SK-N-SH (cell line): ENCODE data around the gene EIF5AL1. TPM values are rescaled to one million over a fixed set of nuclear protein-coding genes. Genes with fewer than 3 reads are reported as not detected.

Experiments used
- CTCF ChIA-PET: fragments of 300-600, 350-600 bp; formaldehyde crosslinking; extraction: SDS; loops from one replicate; lab custom pipeline; 2021; lab: Yijun Ruan, JAX
- POLR2A ChIA-PET: fragments of 350-600 bp; sonication (Branson Sonifier 250); formaldehyde crosslinking; extraction: SDS; loops from one replicate; lab custom pipeline; 2020; ENCODE audit warnings: antibody characterized with exemption, inconsistent platforms; lab: Yijun Ruan, JAX
- DNase-seq: peaks from one replicate; pipeline ENCODE4 v3.0.0; 2012
- H2AFZ ChIP-seq: fragments of 200-600 bp; sonication (generic); 2 replicates; pipeline ENCODE4 v1.8.1; 2016; ENCODE audit warnings: antibody characterized with exemption, mild to moderate bottlenecking, low read depth
- H3F3A ChIP-seq: fragments of 200-600 bp; sonication (generic); replicated peaks from 2 replicates; pipeline ENCODE3; 2016; ENCODE audit warnings: antibody characterized with exemption, mild to moderate bottlenecking; ENCODE audit not compliant: insufficient read depth
- H3K27ac ChIP-seq, 2 experiments: fragments of 200-500 bp in 1 of 2; fragments of 200-600 bp in 1 of 2; sonication (Bioruptor generic) in 1 of 2; sonication (generic), shearing (Covaris generic) in 1 of 2; 2 replicates each; pipeline versions ENCODE4 v1.5.1 to v1.6.1; 2014 to 2016; ENCODE audit warnings: low read depth in 2 of 2, inconsistent platforms in 1 of 2, low read length in 1 of 2, mild to moderate bottlenecking in 1 of 2, mixed read lengths in 1 of 2
- H3K27me3 ChIP-seq: fragments of 200-600 bp; sonication (generic), shearing (Covaris generic); 2 replicates; pipeline ENCODE4 v1.6.1; 2016; ENCODE audit warnings: mixed run types; ENCODE audit not compliant: insufficient read depth
- H3K36me3 ChIP-seq, 2 experiments: fragments of 200-500 bp in 1 of 2; fragments of 200-600 bp in 1 of 2; sonication (Bioruptor generic) in 1 of 2; sonication (generic) in 1 of 2; replicated peaks in 1 of 2; 2 replicates each; pipeline versions ENCODE3 to v1.5.1; 2014 to 2016; ENCODE audit warnings: low read length in 1 of 2, mild to moderate bottlenecking in 1 of 2; ENCODE audit not compliant: insufficient read depth in 2 of 2, control insufficient read depth in 1 of 2
- H3K4me1 ChIP-seq, 2 experiments: fragments of 200-500 bp in 1 of 2; fragments of 200-600 bp in 1 of 2; sonication (Bioruptor generic) in 1 of 2; sonication (generic), shearing (Covaris generic) in 1 of 2; 2 replicates each; pipeline versions ENCODE4 v1.5.1 to v1.6.1; 2014 to 2016; ENCODE audit warnings: low read depth in 1 of 2, low read length in 1 of 2, mixed run types in 1 of 2; ENCODE audit not compliant: insufficient read depth in 2 of 2, control insufficient read depth in 1 of 2
- H3K4me2 ChIP-seq: fragments of 200-600 bp; sonication (generic), shearing (Covaris generic); 2 replicates; pipeline ENCODE4 v1.6.1; 2017; ENCODE audit warnings: mixed run types
- H3K4me3 ChIP-seq, 2 experiments: fragments of 200-500 bp in 1 of 2; fragments of 200-600 bp in 1 of 2; sonication (Bioruptor generic) in 1 of 2; sonication (generic), shearing (Covaris generic) in 1 of 2; 2 replicates each; pipeline versions ENCODE4 v1.5.1 to v1.8.1; 2014 to 2016; ENCODE audit warnings: low read depth in 2 of 2, inconsistent platforms in 1 of 2, low read length in 1 of 2, mild to moderate bottlenecking in 1 of 2, mixed read lengths in 1 of 2, moderate library complexity in 1 of 2
- H3K79me2 ChIP-seq: fragments of 200-600 bp; sonication (generic); 2 replicates; pipeline ENCODE4 v1.8.1; 2017; ENCODE audit warnings: mild to moderate bottlenecking; ENCODE audit not compliant: insufficient read depth
- H3K9ac ChIP-seq: fragments of 200-600 bp; sonication (generic); 2 replicates; pipeline ENCODE4 v1.6.1; 2017; ENCODE audit warnings: mixed run types
- H3K9me2 ChIP-seq: fragments of 200-600 bp; sonication (generic); 2 replicates; pipeline ENCODE4 v1.6.1; 2017; ENCODE audit warnings: mixed run types
- H3K9me3 ChIP-seq: fragments of 200-600 bp; sonication (generic); 2 replicates; pipeline ENCODE4 v1.6.1; 2017; ENCODE audit warnings: mixed run types, mild to moderate bottlenecking, moderate library complexity
- H4K20me1 ChIP-seq: fragments of 200-600 bp; sonication (generic); 2 replicates; pipeline ENCODE4 v1.6.1; 2017; ENCODE audit warnings: mild to moderate bottlenecking, mixed run types; ENCODE audit not compliant: insufficient read depth
- CHD2 ChIP-seq: fragments of 150-350 bp; IDR thresholded peaks from 2 replicates; pipeline ENCODE4 v1.6.1; 2018; ENCODE audit warnings: low read length; ENCODE audit not compliant: partially characterized antibody
- EP300 ChIP-seq, 2 experiments: IDR thresholded peaks; 2 replicates each; pipeline versions ENCODE4 v1.4.0 to v1.6.1; 2012; ENCODE audit warnings: borderline replicate concordance in 1 of 2, low read depth in 1 of 2, low read length in 1 of 2
- FOSL2 ChIP-seq: IDR thresholded peaks from 2 replicates; pipeline ENCODE4 v1.4.0; 2012; ENCODE audit warnings: low read depth, mild to moderate bottlenecking, moderate library complexity, borderline replicate concordance
- FOXJ3 ChIP-seq: sonication (generic); formaldehyde crosslinking; IDR thresholded peaks from 2 replicates; pipeline ENCODE4 v1.5.1; 2020; ENCODE audit warnings: mild to moderate bottlenecking, missing genetic modification reagents
- GABPA ChIP-seq: IDR thresholded peaks from 2 replicates; pipeline ENCODE4 v1.4.0; 2012; ENCODE audit warnings: low read depth, mild to moderate bottlenecking
- MEF2A ChIP-seq: IDR thresholded peaks from 2 replicates; pipeline ENCODE4 v1.4.0; 2012; ENCODE audit warnings: low read depth, borderline replicate concordance
- MXI1 ChIP-seq: IDR thresholded peaks from 2 replicates; pipeline ENCODE4 v1.6.1; 2012; ENCODE audit warnings: mild to moderate bottlenecking, low read depth, low read length, improper control_type of control experiment
- NRF1 ChIP-seq: IDR thresholded peaks from 2 replicates; pipeline ENCODE4 v1.6.1; 2012; ENCODE audit warnings: low read depth, mild to moderate bottlenecking, low read length
- POLR2AphosphoS5 ChIP-seq: IDR thresholded peaks from 2 replicates; pipeline ENCODE4 v1.6.1; 2012; ENCODE audit warnings: low read depth, low read length
- RCOR1 ChIP-seq: fragments of 150-350 bp; IDR thresholded peaks from 2 replicates; pipeline ENCODE4 v1.6.1; 2017; ENCODE audit warnings: antibody characterized with exemption, low read length
- RXRA ChIP-seq: IDR thresholded peaks from 2 replicates; pipeline ENCODE4 v1.4.0; 2012; ENCODE audit warnings: low read depth, mild to moderate bottlenecking, borderline replicate concordance
- SMC3 ChIP-seq: IDR thresholded peaks from 2 replicates; pipeline ENCODE4 v1.6.1; 2012; ENCODE audit warnings: low read depth, low read length, improper control_type of control experiment
- TAF1 ChIP-seq: IDR thresholded peaks from 2 replicates; pipeline ENCODE4 v1.6.1; 2012; ENCODE audit warnings: low read depth, mild to moderate bottlenecking, low read length, moderate library complexity, borderline replicate concordance
- TCF12 ChIP-seq: IDR thresholded peaks from 2 replicates; pipeline ENCODE4 v1.4.0; 2012
- YY1 ChIP-seq: IDR thresholded peaks from 2 replicates; pipeline ENCODE4 v1.4.0; 2012; ENCODE audit warnings: low read depth, mild to moderate bottlenecking
- WGBS: methylation state at CpG from one replicate; pipeline ENCODE4 v1.1.6; 2017; ENCODE audit warnings: low lambda C conversion rate; 5-methylcytosine and 5-hydroxymethylcytosine counted together
- polyA plus RNA-seq, 3 experiments: library from polyadenylated mRNA; depleted of rRNA; stranded (reverse); fragments of >200 nt; gene quantifications; 2 replicates each; pipeline ENCODE4 v1.2.3, GENCODE V29; 2012
- TF ChIP-seq, protein P1 (sequence below): fragments of 200-600 bp; sonication (generic); IDR thresholded peaks from 2 replicates; pipeline ENCODE4 v1.6.1; 2017; ENCODE audit warnings: antibody characterized with exemption, mild to moderate bottlenecking, moderate library complexity
- TF ChIP-seq, protein P2 (sequence below): IDR thresholded peaks from 2 replicates; pipeline ENCODE4 v1.4.0; 2012; ENCODE audit warnings: low read depth, borderline replicate concordance
- TF ChIP-seq, protein P3 (sequence below): fragments of 150-350 bp; IDR thresholded peaks from 2 replicates; pipeline ENCODE4 v1.6.1; 2016; ENCODE audit warnings: mild to moderate bottlenecking, low read depth, low read length
- TF ChIP-seq, protein P4 (sequence below): IDR thresholded peaks from 2 replicates; pipeline ENCODE4 v1.4.0; 2012; ENCODE audit warnings: low read depth
- TF ChIP-seq, protein P5 (sequence below): fragments of 150-350 bp; IDR thresholded peaks from 2 replicates; pipeline ENCODE4 v1.6.1; 2017; ENCODE audit warnings: antibody characterized with exemption, low read length, low read depth, borderline replicate concordance
- TF ChIP-seq, protein P6 (sequence below): IDR thresholded peaks from 2 replicates; pipeline ENCODE4; 2012

EIF5AL1 gene
- polyA plus RNA-seq, 1 of the 3 experiments (the other 2 are of a cell fraction): 0.26 TPM

DNA sequence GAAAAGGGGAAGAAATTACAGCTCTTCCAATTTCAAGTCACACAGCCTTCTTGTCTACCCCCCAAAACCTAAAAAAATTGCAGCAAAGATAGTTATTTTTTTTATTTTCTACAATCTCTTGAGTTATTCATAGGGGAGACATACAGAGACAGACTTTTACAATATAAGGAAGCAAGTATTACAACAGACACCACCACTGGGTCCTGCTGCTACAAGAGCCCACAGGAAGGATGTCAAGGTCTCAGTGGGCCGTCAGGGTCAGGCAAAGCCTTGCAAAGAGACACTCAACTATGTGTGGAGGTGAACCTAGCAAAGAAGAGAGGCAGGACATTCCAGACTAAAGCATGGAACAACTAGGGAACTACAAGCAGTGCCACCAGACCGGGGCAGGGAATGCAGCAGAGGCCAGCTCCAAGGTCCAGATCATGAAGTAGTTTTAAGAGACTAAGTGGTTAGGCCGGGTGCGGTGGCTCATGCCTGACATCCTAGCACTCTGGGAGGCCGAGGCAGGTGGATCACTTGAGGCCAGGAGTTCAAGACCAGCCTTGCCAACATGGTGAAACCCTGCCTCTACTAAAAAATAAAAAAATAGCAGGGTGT, 38.7 kb upstream of the EIF5AL1 start (continued):
- TF ChIP-seq GABPA (no peak), EP300 (IDR thresholded peaks at IDR 0.05; ENCODE audit: borderline replicate concordance in 1 of 2, low read depth in 1 of 2, low read length in 1 of 2) (no peak), FOXJ3 (CRISPR knock-in tag) (no peak), FOSL2 (no peak), TAF1 (no peak), RCOR1 (no peak), TCF12 (no peak), MEF2A (no peak)
- TF ChIP-seq, protein P1, sequence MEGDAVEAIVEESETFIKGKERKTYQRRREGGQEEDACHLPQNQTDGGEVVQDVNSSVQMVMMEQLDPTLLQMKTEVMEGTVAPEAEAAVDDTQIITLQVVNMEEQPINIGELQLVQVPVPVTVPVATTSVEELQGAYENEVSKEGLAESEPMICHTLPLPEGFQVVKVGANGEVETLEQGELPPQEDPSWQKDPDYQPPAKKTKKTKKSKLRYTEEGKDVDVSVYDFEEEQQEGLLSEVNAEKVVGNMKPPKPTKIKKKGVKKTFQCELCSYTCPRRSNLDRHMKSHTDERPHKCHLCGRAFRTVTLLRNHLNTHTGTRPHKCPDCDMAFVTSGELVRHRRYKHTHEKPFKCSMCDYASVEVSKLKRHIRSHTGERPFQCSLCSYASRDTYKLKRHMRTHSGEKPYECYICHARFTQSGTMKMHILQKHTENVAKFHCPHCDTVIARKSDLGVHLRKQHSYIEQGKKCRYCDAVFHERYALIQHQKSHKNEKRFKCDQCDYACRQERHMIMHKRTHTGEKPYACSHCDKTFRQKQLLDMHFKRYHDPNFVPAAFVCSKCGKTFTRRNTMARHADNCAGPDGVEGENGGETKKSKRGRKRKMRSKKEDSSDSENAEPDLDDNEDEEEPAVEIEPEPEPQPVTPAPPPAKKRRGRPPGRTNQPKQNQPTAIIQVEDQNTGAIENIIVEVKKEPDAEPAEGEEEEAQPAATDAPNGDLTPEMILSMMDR: no peak
- TF ChIP-seq, protein P2, sequence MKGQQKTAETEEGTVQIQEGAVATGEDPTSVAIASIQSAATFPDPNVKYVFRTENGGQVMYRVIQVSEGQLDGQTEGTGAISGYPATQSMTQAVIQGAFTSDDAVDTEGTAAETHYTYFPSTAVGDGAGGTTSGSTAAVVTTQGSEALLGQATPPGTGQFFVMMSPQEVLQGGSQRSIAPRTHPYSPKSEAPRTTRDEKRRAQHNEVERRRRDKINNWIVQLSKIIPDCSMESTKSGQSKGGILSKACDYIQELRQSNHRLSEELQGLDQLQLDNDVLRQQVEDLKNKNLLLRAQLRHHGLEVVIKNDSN: no peak
- TF ChIP-seq, all 33 proteins: peak for 0

DNA sequence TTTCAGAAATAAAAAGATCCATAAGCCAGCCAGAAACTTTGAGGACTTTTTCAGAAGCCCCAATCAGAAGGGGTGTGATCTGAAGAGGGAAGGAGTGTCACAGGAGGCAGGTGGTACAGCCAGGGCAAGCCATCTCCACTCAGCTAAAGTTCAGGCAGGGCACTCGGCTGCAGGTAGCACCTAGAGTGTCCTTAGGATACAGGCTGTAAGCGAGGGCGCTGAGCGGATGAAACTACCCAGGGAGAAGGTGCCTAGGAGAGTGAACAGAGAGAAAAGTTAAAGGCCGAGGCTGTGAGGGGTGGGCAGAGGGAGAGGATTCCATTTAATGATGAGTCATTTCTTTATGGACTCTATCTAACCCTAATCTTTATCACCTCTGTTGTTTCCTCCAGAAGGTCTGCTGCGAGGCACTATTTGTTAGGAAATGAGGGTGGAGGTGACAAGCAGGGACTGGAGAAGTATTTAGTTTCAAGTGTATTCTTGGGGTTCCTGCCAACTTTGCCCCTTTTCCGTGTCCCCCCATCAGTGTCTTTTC, 37.1 kb upstream of the EIF5AL1 start:
- H3K79me2 ChIP-seq: no peaks in the 10 kb centered on the region
- no peak overlapping the region for H3K27ac ChIP-seq
- no peaks in the 10 kb centered on the region for H3K4me1 ChIP-seq
- no peak overlapping the region for H2AFZ ChIP-seq
- POLR2A ChIA-PET: no interaction called here
- H3K27me3 ChIP-seq: no peaks in the 10 kb centered on the region
- no peaks in the 10 kb centered on the region for H3K9me3 ChIP-seq
- no peaks in the 10 kb centered on the region for H3K9me2 ChIP-seq
- no peak overlapping the region for H3K4me2 ChIP-seq
- no peaks in the 10 kb centered on the region for H4K20me1 ChIP-seq
- CTCF ChIA-PET: interaction anchor here (1.2 to 6.3 kb wide), 5 partner anchors 7 to 596 kb away, joined by 3 to 34 read pairs (median 14); no protein-coding TSS in a partner anchor
- no peaks in the 10 kb centered on the region for H3K36me3 ChIP-seq
- WGBS: 91% methylated on average over 7 of the region's 7 CpGs
- no peak for DNase-seq
- no peaks in the 10 kb centered on the region for H3F3A ChIP-seq
- no peak overlapping the region for H3K4me3 ChIP-seq
- H3K9ac ChIP-seq: no peak overlapping the region
- TF ChIP-seq YY1: no peak
- TF ChIP-seq, protein P3, sequence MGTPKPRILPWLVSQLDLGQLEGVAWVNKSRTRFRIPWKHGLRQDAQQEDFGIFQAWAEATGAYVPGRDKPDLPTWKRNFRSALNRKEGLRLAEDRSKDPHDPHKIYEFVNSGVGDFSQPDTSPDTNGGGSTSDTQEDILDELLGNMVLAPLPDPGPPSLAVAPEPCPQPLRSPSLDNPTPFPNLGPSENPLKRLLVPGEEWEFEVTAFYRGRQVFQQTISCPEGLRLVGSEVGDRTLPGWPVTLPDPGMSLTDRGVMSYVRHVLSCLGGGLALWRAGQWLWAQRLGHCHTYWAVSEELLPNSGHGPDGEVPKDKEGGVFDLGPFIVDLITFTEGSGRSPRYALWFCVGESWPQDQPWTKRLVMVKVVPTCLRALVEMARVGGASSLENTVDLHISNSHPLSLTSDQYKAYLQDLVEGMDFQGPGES: no peak
- no peak for TF ChIP-seq CHD2
- no peak for TF ChIP-seq RCOR1
- TF ChIP-seq, protein P4, sequence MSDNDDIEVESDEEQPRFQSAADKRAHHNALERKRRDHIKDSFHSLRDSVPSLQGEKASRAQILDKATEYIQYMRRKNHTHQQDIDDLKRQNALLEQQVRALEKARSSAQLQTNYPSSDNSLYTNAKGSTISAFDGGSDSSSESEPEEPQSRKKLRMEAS: no peak
- TF ChIP-seq, protein P2: no peak
- TF ChIP-seq RXRA: no peak
- TF ChIP-seq MXI1: no peak
- no peak for TF ChIP-seq POLR2AphosphoS5
- TF ChIP-seq, protein P5, sequence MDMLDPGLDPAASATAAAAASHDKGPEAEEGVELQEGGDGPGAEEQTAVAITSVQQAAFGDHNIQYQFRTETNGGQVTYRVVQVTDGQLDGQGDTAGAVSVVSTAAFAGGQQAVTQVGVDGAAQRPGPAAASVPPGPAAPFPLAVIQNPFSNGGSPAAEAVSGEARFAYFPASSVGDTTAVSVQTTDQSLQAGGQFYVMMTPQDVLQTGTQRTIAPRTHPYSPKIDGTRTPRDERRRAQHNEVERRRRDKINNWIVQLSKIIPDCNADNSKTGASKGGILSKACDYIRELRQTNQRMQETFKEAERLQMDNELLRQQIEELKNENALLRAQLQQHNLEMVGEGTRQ: no peak
- TF ChIP-seq, protein P6, sequence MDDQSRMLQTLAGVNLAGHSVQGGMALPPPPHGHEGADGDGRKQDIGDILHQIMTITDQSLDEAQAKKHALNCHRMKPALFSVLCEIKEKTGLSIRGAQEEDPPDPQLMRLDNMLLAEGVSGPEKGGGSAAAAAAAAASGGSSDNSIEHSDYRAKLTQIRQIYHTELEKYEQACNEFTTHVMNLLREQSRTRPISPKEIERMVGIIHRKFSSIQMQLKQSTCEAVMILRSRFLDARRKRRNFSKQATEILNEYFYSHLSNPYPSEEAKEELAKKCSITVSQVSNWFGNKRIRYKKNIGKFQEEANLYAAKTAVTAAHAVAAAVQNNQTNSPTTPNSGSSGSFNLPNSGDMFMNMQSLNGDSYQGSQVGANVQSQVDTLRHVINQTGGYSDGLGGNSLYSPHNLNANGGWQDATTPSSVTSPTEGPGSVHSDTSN: no peak
- TF ChIP-seq NRF1: no peak
- no peak for TF ChIP-seq SMC3
